Hepatocyte (in vitro differentiated cells): ENCODE results near the gene CFAP410. TPM values are rescaled to one million over a fixed set of nuclear protein-coding genes. Genes with fewer than 3 reads are reported as not detected.

Source experiments
- DNase-seq: peaks from one replicate; pipeline ENCODE4 v3.0.0-alpha.2; 2016; ENCODE audit warnings: low spot score
- H2AFZ ChIP-seq: fragments of 200-600 bp; sonication (generic); 2 replicates; pipeline ENCODE4 v1.6.0; 2016; ENCODE audit warnings: antibody characterized with exemption, mild to moderate bottlenecking
- H3K27ac ChIP-seq: fragments of 200-600 bp; sonication (generic); 2 replicates; pipeline ENCODE4 v1.5.1; 2016; ENCODE audit warnings: mild to moderate bottlenecking
- H3K27me3 ChIP-seq: fragments of 200-600 bp; sonication (generic); 2 replicates; pipeline ENCODE4 v1.6.1; 2016
- H3K36me3 ChIP-seq: fragments of 200-600 bp; sonication (generic); replicated peaks from 2 replicates; pipeline ENCODE4 v1.5.1; 2016; ENCODE audit warnings: low read depth; ENCODE audit not compliant: insufficient read depth
- H3K4me1 ChIP-seq: fragments of 200-600 bp; sonication (generic); 2 replicates; pipeline ENCODE4 v1.5.1; 2016; ENCODE audit warnings: mild to moderate bottlenecking, moderate library complexity; ENCODE audit not compliant: insufficient read depth
- H3K4me2 ChIP-seq: fragments of 200-600 bp; sonication (generic); 2 replicates; pipeline ENCODE4 v1.6.0; 2016
- H3K4me3 ChIP-seq: fragments of 200-600 bp; sonication (generic); 2 replicates; pipeline ENCODE4 v1.5.1; 2016; ENCODE audit warnings: mild to moderate bottlenecking
- H3K79me2 ChIP-seq: fragments of 200-600 bp; sonication (generic); 2 replicates; pipeline ENCODE4 v1.6.0; 2017; ENCODE audit warnings: mild to moderate bottlenecking
- H3K9me2 ChIP-seq: fragments of 200-600 bp; sonication (generic); replicated peaks from 2 replicates; pipeline ENCODE4 v1.6.0; 2017; ENCODE audit warnings: mild to moderate bottlenecking; ENCODE audit not compliant: insufficient read depth
- H3K9me3 ChIP-seq: fragments of 200-600 bp; sonication (generic); 2 replicates; pipeline ENCODE4 v1.5.1; 2016; ENCODE audit warnings: low read depth, mild to moderate bottlenecking
- H4K20me1 ChIP-seq: fragments of 200-600 bp; sonication (generic); 2 replicates; pipeline ENCODE4 v1.6.0; 2016; ENCODE audit warnings: mild to moderate bottlenecking; ENCODE audit not compliant: insufficient read depth, poor library complexity, severe bottlenecking
- CTCF ChIP-seq: fragments of 200-600 bp; sonication (generic); IDR thresholded peaks from 2 replicates; pipeline ENCODE4 v1.5.1; 2016; ENCODE audit warnings: antibody characterized with exemption, mild to moderate bottlenecking; ENCODE audit not compliant: poor library complexity
- EZH2 ChIP-seq: fragments of 200-600 bp; sonication (generic); IDR thresholded peaks from 2 replicates; pipeline ENCODE4 v1.6.1; 2016; ENCODE audit warnings: antibody characterized with exemption, mild to moderate bottlenecking, borderline replicate concordance
- EZH2phosphoT487 ChIP-seq: fragments of 200-600 bp; sonication (generic); IDR thresholded peaks from one replicate; pipeline ENCODE4 v1.6.1; 2018; ENCODE audit warnings: antibody characterized with exemption, mild to moderate bottlenecking, low read depth, moderate library complexity; ENCODE audit not compliant: unreplicated experiment, severe bottlenecking
- WGBS: methylation state at CpG from one replicate; pipeline ENCODE4 v1.1.6; 2016; ENCODE audit warnings: low lambda C conversion rate; ENCODE audit errors: missing lambda C conversion rate; 5-methylcytosine and 5-hydroxymethylcytosine counted together
- polyA plus RNA-seq: library from polyadenylated mRNA; unstranded; fragments of >200 nt; fragmentation: Nextera tagmentation; extraction: Ambion mirVana; gene quantifications from 2 replicates; pipeline ENCODE4 v1.2.1, GENCODE V29; 2016
- total RNA-seq: library from RNA; depleted of rRNA; stranded (reverse); fragments of >200 nt; gene quantifications from 2 replicates; pipeline ENCODE4 v1.2.3, GENCODE V29; 2014

Gene CFAP410
- total and polyA plus RNA-seq, 2 experiments from 2014 or later, result 17.1 to 33.6 TPM

- no peak for DNase-seq
- no peaks in the 10 kb centered on the region for H3K27me3 ChIP-seq
- WGBS, result 86% methylated on average over 23 of the region's 24 CpGs
These were observed 49.7 kb downstream of the CFAP410 start for GRCh38 chr21:44289381-44290010.

GRCh38 chr21:44288251-44289110 lies 50.7 kb downstream of the CFAP410 start:
- Histone ChIP-seq H4K20me1 (no peaks in the 10 kb centered on the region), H3K9me3 (no peaks in the 10 kb centered on the region), H3K27ac (no peak overlapping the region), H3K4me1 (no peaks in the 10 kb centered on the region), H3K4me2 (no peak overlapping the region), H3K4me3 (no peak overlapping the region), H2AFZ (no peak overlapping the region), H3K9me2 (no peaks in the 10 kb centered on the region), H3K36me3 (no peaks in the 10 kb centered on the region), H3K27me3 (no peaks in the 10 kb centered on the region), H3K79me2 (no peaks in the 10 kb centered on the region)
- TF ChIP-seq CTCF, result no peak
- TF ChIP-seq EZH2phosphoT487, result no peak
- TF ChIP-seq EZH2, result no peak
- WGBS, result 81% methylated on average over 19 of the region's 23 CpGs
- DNase-seq, result no peak

More at GRCh38 chr21:44289381-44290010, 49.7 kb downstream of the CFAP410 start:
- Histone ChIP-seq H3K4me2 (no peak overlapping the region), H3K27ac (no peak overlapping the region), H3K4me3 (no peak overlapping the region), H2AFZ (no peak overlapping the region), H3K79me2 (no peaks in the 10 kb centered on the region), H3K4me1 (no peaks in the 10 kb centered on the region), H3K9me2 (no peaks in the 10 kb centered on the region), H3K36me3 (no peaks in the 10 kb centered on the region), H4K20me1 (no peaks in the 10 kb centered on the region), H3K9me3 (no peaks in the 10 kb centered on the region)
- TF ChIP-seq EZH2phosphoT487 (no peak), EZH2 (no peak), CTCF (no peak)

- Histone ChIP-seq H2AFZ (no peak overlapping the region), H4K20me1 (no peaks in the 10 kb centered on the region), H3K4me1 (peaks cover 6% of the 10 kb centered on the region), H3K9me2 (no peaks in the 10 kb centered on the region), H3K4me2 (no peak overlapping the region), H3K27me3 (no peaks in the 10 kb centered on the region), H3K9me3 (no peaks in the 10 kb centered on the region), H3K27ac (no peak overlapping the region), H3K4me3 (no peak overlapping the region), H3K36me3 (no peaks in the 10 kb centered on the region), H3K79me2 (no peaks in the 10 kb centered on the region)
- DNase-seq, result no peak
- 84% methylated on average over 29 of the region's 31 CpGs for whole genome bisulfite sequencing
- TF ChIP-seq EZH2phosphoT487 (no peak), CTCF (no peak), EZH2 (no peak)
These were observed 52.2 kb downstream of the CFAP410 start for GRCh38 chr21:44286716-44287632.
